Central memory CD8-positive, alpha-beta T cell (primary cell): ENCODE measurements around the gene WASHC2A.
"Not testable (repeated sequence)": the region's sequence is repeated elsewhere in the genome, so short reads cannot be mapped to it uniquely, and the experiment has no call there.

Source experiments
- ATAC-seq: fragments of 150-1000 bp; cut with Tn5 transposase; replicated peaks from 2 replicates; pipeline ENCODE4 v1.10.0; 2022; ENCODE audit warnings: mild to moderate bottlenecking, moderate FRiP score, moderate number of reproducible peaks; ENCODE audit not compliant: poor library complexity, severe bottlenecking; ENCODE audit errors: extremely low read depth
- DNase-seq, 2 donors: peaks; one replicate each; pipeline ENCODE4 v3.0.0; 2021; ENCODE audit warnings: low spot score in 2 of 2
- H3K27ac Mint-ChIP-seq: one replicate; pipeline ENCODE4 v1.8.0; 2022; ENCODE audit warnings: low read depth, mild to moderate bottlenecking, moderate library complexity, mixed read lengths
- H3K27me3 Mint-ChIP-seq: one replicate; pipeline ENCODE4 v1.8.0; 2022; ENCODE audit warnings: mixed read lengths
- H3K36me3 Mint-ChIP-seq: one replicate; pipeline ENCODE4 v1.8.0; 2022; ENCODE audit warnings: mild to moderate bottlenecking, moderate library complexity, mixed read lengths; ENCODE audit not compliant: insufficient read depth
- H3K4me1 Mint-ChIP-seq: one replicate; pipeline ENCODE4 v1.8.0; 2022; ENCODE audit warnings: mixed read lengths
- H3K4me3 Mint-ChIP-seq: one replicate; pipeline ENCODE4 v1.8.0; 2022; ENCODE audit warnings: mild to moderate bottlenecking, moderate library complexity, mixed read lengths
- H3K9me3 Mint-ChIP-seq: one replicate; pipeline ENCODE4 v1.8.0; 2022; ENCODE audit warnings: mixed read lengths

The WASHC2A gene

DNA sequence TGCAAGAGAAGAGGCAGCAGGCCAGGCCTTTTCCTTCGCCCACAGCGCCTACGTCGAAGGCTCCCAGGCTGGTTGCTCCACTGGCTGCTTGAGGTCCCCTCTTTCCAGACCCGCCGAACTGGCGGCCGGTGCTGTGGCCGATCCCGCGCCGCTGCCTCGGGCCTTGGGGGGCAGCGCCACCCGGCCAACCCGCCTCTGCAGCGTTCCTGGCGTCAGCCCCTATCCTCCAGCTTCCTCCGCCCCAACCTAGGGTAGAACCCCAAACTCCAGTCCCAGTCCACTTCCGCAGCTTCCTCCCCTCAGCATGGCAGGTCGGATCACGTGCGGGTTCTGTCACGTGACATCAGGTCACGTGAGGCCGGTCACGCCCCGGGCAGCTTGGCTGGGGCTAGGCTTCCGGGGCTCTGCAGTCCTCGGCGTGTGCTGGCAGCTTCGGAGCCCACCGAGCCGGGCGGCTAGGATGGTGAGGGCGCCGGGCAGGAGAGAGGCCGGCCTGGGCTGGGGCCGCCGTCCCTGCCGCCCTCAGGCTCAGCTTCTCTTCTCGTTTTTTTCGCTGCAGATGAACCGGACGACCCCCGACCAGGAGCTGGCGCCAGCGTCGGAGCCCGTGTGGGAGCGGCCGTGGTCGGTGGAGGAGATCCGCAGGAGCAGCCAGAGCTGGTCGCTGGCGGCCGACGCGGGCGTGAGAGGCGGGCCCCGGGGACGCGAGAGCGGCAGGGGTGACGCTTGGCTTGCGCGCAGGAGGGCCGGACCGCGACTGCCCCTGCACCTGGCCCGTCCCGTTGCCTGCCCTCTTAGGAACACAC lies at the start of gene WASHC2A:
Gene WASHC2A (plus strand): TSS at position 409 of the 806 bp plus-strand sequence. CDS start 52 bp downstream, at position 461.
- H3K4me1 Mint-ChIP-seq, H3K9me3 Mint-ChIP-seq, H3K27me3 Mint-ChIP-seq: not testable (repeated sequence)
- peak; percentile 93 for ATAC-seq
- H3K4me3 Mint-ChIP-seq: peak within 1 kb of the TSS; percentile 84
- peak within 1 kb of the TSS; percentile 93 for H3K27ac Mint-ChIP-seq
- H3K36me3 Mint-ChIP-seq: peaks cover 21% of the 10 kb centered on the region
- peak; percentile 94 to 97 for DNase-seq

DNA sequence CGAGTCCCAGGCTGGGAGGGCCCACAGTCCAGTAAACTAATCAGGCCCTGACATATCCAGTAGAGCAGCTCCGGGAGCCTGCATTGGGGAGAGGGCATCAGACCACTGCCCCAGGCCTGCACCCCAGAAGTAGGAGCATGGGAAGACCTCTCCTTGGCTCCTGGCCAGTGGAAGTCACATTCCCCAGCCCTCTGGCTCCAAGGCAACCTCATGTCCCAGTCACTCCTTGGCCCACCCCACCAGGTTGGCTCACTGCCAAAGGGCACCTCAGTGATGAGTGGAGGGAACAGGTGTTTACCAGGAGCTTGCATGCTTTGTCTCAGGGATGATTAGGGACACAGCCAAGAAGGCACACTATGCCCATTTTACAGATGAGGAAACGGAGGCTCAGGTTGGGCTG lies 48.5 kb upstream of the WASHC2A start:
- H3K36me3 Mint-ChIP-seq, H3K27ac Mint-ChIP-seq, H3K27me3 Mint-ChIP-seq, DNase-seq, H3K4me1 Mint-ChIP-seq, H3K9me3 Mint-ChIP-seq, ATAC-seq, H3K4me3 Mint-ChIP-seq: not testable (repeated sequence)

- not testable (repeated sequence) for H3K4me1 Mint-ChIP-seq, H3K4me3 Mint-ChIP-seq, H3K27ac Mint-ChIP-seq, ATAC-seq, H3K36me3 Mint-ChIP-seq, DNase-seq, H3K9me3 Mint-ChIP-seq
- H3K27me3 Mint-ChIP-seq: peaks cover 17% of the 10 kb centered on the region
These were observed 47.2 kb upstream of the WASHC2A start for GRCh38 chr10:50020451-50021024.

DNA sequence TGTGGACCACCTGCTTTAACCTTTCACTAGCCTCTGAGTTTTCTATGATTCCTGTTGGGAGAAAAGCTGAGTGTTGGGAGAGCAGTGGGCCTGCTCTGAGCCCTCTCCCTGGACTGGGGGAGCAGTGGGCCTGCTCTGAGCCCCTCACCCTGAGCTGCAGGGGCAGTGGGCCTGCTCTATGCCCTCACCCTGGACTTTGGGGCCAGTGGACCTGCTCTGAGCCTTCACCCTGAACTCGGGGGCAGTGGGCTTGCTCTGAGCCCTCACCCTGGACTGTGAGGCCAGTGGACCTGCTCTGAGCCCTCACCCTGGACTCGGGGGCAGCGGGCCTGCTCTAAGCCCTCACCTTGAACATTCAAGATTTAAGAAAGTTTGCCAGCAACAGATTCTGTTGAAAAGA lies 46.1 kb upstream of the WASHC2A start:
- H3K9me3 Mint-ChIP-seq: no peaks in the 10 kb centered on the region
- no peaks in the 10 kb centered on the region for H3K36me3 Mint-ChIP-seq
- ATAC-seq (no peak), DNase-seq (no peak)
- peak overlapping the region; percentile 65 for H3K27ac Mint-ChIP-seq
- peaks cover 28% of the 10 kb centered on the region for H3K27me3 Mint-ChIP-seq
- H3K4me3 Mint-ChIP-seq: no peak overlapping the region
- no peaks in the 10 kb centered on the region for H3K4me1 Mint-ChIP-seq

- ATAC-seq, H3K9me3 Mint-ChIP-seq, H3K4me3 Mint-ChIP-seq, H3K36me3 Mint-ChIP-seq, H3K4me1 Mint-ChIP-seq, H3K27ac Mint-ChIP-seq, DNase-seq: not testable (repeated sequence)
- H3K27me3 Mint-ChIP-seq: peaks cover 40% of the 10 kb centered on the region
These were observed 42.9 kb upstream of the WASHC2A start for GRCh38 chr10:50024716-50025383.

DNA sequence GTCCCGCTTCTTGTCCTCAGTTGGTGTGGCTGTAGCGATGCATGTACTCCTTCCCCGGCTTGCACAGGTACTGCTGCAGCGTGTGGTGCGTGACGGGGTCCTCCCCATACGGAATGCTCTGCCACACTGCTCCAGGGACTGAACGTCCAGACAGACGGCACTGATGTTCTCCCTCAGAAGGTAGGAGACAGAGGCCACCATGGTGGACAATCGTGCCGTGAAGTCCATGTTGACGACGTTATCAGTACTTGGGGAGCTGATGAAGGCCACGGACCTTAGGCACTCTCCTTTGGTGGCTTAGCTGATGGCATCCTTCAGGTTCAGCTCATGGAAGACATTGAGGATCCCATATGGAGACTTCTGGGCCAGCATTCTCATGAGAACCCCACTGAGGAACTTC lies 42.1 kb upstream of the WASHC2A start:
- ATAC-seq (no peak), DNase-seq (no peak)
- Mint-ChIP-seq H3K4me1 (no peaks in the 10 kb centered on the region), H3K9me3 (no peaks in the 10 kb centered on the region), H3K27me3 (peaks cover 40% of the 10 kb centered on the region), H3K27ac (no peak overlapping the region), H3K4me3 (no peak overlapping the region), H3K36me3 (no peaks in the 10 kb centered on the region)

- H3K4me1 Mint-ChIP-seq: no peaks in the 10 kb centered on the region
- no peak overlapping the region for H3K27ac Mint-ChIP-seq
- H3K27me3 Mint-ChIP-seq: peaks cover 40% of the 10 kb centered on the region
- DNase-seq (no peak), ATAC-seq (no peak)
- no peak overlapping the region for H3K4me3 Mint-ChIP-seq
- H3K36me3 Mint-ChIP-seq: no peaks in the 10 kb centered on the region
- no peaks in the 10 kb centered on the region for H3K9me3 Mint-ChIP-seq
These were observed 40.6 kb upstream of the WASHC2A start for GRCh38 chr10:50027195-50027594.

GRCh38 chr10:50033481-50033880 lies 34.3 kb upstream of the WASHC2A start:
- ATAC-seq (no peak), DNase-seq (no peak)
- H3K27ac Mint-ChIP-seq: no peak overlapping the region
- H3K9me3 Mint-ChIP-seq: no peaks in the 10 kb centered on the region
- H3K4me1 Mint-ChIP-seq: no peaks in the 10 kb centered on the region
- no peaks in the 10 kb centered on the region for H3K36me3 Mint-ChIP-seq
- no peaks in the 10 kb centered on the region for H3K27me3 Mint-ChIP-seq
- no peak overlapping the region for H3K4me3 Mint-ChIP-seq

GRCh38 chr10:50035337-50035736 lies 32.4 kb upstream of the WASHC2A start:
- not testable (repeated sequence) for H3K9me3 Mint-ChIP-seq, DNase-seq, H3K27ac Mint-ChIP-seq, H3K27me3 Mint-ChIP-seq, H3K4me1 Mint-ChIP-seq, H3K4me3 Mint-ChIP-seq, H3K36me3 Mint-ChIP-seq
- peak; percentile 19 for ATAC-seq

- ATAC-seq (no peak), DNase-seq (no peak)
- Mint-ChIP-seq H3K4me1 (peaks cover 4% of the 10 kb centered on the region), H3K4me3 (no peak overlapping the region), H3K36me3 (peaks cover 1% of the 10 kb centered on the region), H3K9me3 (no peaks in the 10 kb centered on the region), H3K27ac (no peak overlapping the region), H3K27me3 (no peaks in the 10 kb centered on the region)
These were observed 22.7 kb upstream of the WASHC2A start for GRCh38 chr10:50044941-50045664.

GRCh38 chr10:50046457-50046856 lies 21.3 kb upstream of the WASHC2A start:
- H3K4me3 Mint-ChIP-seq, H3K27ac Mint-ChIP-seq, H3K36me3 Mint-ChIP-seq, DNase-seq, H3K9me3 Mint-ChIP-seq, H3K27me3 Mint-ChIP-seq, ATAC-seq, H3K4me1 Mint-ChIP-seq: not testable (repeated sequence)

- not testable (repeated sequence) for H3K4me1 Mint-ChIP-seq, H3K27me3 Mint-ChIP-seq, DNase-seq, H3K4me3 Mint-ChIP-seq, H3K9me3 Mint-ChIP-seq, H3K36me3 Mint-ChIP-seq
- peak overlapping the region; percentile 77 for H3K27ac Mint-ChIP-seq
- peak; percentile 80 for ATAC-seq
These were observed 20.2 kb upstream of the WASHC2A start for GRCh38 chr10:50047594-50047993.
